Thoracic aorta endothelial cell (primary cell): ENCODE data around the gene SDK1. TPM values are rescaled to one million over a fixed set of nuclear protein-coding genes. Genes with fewer than 3 reads are reported as not detected.

Experiments used
- total RNA-seq: library from RNA; depleted of rRNA; stranded (reverse); fragments of >200 nt; gene quantifications from 2 replicates; pipeline ENCODE4 v1.2.3, GENCODE V29; 2012

SDK1 gene
- total RNA-seq = 0.50 and 1.7 TPM in 2 replicates

DNA sequence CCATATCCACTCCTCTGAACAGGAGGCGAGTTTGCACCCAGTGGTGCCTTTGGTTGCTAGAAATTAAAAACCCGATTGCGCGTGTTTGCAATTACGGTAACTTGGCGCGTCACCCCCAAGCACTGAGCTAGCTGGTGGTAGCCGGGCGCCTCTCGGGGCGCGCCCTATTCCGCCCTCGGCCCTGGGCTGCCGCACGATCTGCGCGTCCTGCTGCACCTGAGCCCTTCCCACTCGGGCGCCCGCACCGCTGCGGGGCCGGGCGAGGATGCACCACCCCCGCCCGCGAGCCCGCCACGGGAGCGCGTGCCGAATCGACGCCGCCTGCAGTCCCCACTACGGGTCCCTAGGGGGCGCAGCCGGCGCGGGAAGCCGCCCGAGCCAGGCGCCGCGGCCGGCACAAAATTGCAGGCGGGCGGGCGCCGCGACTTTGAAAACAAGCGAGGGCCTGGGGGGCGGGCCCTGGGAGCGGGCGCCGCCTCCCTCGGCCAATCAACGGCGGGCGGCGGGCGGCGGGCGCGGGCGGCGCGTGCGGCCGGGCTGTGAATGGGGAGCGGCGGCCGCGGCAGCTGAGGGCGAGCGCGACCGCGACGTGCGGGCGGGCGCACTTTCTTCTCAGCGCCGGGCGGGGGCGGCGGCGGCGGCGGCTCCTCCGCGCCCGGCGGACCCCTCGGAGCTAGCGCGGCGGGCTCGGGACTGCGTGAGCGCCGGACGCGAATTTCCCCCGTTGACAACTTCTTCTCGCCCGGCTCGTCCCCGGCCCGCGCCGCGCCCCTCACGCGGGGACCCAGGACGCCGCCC is at the start of gene SDK1:
TSS of gene SDK1 (plus strand) at position 602 of the 798 bp plus-strand sequence. CDS start 335 bp downstream, outside the sequence.

